Hepatocyte (in vitro differentiated cells): Measurements from ENCODE around the gene ZNF235.

ENCODE experiments used
- CTCF ChIP-seq: fragments of 200-600 bp; sonication (generic); IDR thresholded peaks from 2 replicates; pipeline ENCODE4 v1.5.1; 2016; ENCODE audit warnings: antibody characterized with exemption, mild to moderate bottlenecking; ENCODE audit not compliant: poor library complexity
- EZH2 ChIP-seq: fragments of 200-600 bp; sonication (generic); IDR thresholded peaks from 2 replicates; pipeline ENCODE4 v1.6.1; 2016; ENCODE audit warnings: antibody characterized with exemption, mild to moderate bottlenecking, borderline replicate concordance
- EZH2phosphoT487 ChIP-seq: fragments of 200-600 bp; sonication (generic); IDR thresholded peaks from one replicate; pipeline ENCODE4 v1.6.1; 2018; ENCODE audit warnings: antibody characterized with exemption, mild to moderate bottlenecking, low read depth, moderate library complexity; ENCODE audit not compliant: unreplicated experiment, severe bottlenecking

- TF ChIP-seq CTCF (no peak), EZH2 (no peak), EZH2phosphoT487 (no peak)
Measured at GRCh38 chr19:44254496-44254895, 50.3 kb downstream of the ZNF235 start.
